Measurements from ENCODE around the gene INSC.

DNA sequence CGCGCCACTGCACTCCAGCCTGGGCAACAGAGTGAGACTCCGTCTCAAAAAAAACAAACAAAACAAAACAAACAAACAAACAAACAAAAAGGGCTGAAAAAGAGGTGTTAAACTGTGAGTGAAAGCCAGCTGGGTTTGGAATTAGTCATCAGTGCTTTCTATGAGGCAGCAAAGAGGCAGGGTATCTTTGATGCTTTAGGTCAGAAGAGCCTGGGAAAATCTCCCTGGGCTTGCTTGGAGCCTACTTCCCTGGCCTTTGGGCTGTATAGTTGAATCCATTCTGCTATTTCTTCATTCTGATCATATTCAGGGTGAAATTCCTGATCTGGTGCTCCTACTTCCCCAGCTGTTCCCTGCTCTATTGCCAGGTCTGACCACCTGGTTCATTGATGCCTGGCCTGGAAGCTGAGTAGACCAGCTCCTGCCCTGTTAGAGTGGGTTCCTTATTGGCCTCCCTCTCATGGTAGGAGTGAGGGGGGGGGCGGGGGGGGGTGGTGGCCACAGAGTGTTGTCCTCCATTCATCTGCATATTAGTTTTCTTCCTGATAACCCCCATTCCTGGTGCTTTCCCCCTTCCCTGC is 65.6 kb downstream of the INSC start:
- TF ChIP-seq POLR2AphosphoS5 (IDR thresholded peaks at IDR 0.05; ENCODE audit: low read depth, low read length) = no peak
- TF ChIP-seq TAF1 (IDR thresholded peaks at IDR 0.05; ENCODE audit: borderline replicate concordance, low read depth, low read length) = no peak
- TF ChIP-seq POLR2A (IDR thresholded peaks at IDR 0.05; ENCODE audit: low read depth, low read length) = no peak
